HG03354 (cell line): ENCODE results near the gene RPTOR.

Experiments
- ATAC-seq: cut with Tn5 transposase; IDR thresholded peaks from one replicate; pipeline ENCODE4 v1.9.1; 2021; ENCODE audit warnings: mild to moderate bottlenecking; ENCODE audit not compliant: unreplicated experiment, poor library complexity, severe bottlenecking

The RPTOR gene

GRCh38 chr17:80936218-80936617, 391.6 kb downstream of the RPTOR start:
- ATAC-seq: no peak

DNA sequence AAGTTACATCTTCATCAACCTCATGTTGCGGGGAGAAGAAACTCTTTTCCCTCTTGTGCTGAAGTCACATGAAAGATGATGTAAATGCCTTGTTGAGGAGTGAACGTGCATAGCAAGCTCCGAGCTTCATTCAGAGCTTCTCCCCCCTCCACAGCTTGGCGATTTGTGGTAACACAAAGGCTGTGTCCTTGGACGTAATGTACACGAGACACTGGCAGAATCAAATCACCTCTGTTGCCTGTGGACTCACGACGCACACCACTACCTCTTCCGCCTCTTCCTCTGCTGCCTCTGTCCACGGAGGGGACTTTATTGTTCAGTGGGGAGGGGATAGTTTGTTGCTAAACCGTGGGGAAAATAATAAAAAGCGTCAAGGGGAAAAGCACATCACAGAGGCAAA, 392.1 kb downstream of the RPTOR start:
- no peak for ATAC-seq

- ATAC-seq: no peak
Observed at GRCh38 chr17:80937462-80938381, 393.1 kb downstream of the RPTOR start.

DNA sequence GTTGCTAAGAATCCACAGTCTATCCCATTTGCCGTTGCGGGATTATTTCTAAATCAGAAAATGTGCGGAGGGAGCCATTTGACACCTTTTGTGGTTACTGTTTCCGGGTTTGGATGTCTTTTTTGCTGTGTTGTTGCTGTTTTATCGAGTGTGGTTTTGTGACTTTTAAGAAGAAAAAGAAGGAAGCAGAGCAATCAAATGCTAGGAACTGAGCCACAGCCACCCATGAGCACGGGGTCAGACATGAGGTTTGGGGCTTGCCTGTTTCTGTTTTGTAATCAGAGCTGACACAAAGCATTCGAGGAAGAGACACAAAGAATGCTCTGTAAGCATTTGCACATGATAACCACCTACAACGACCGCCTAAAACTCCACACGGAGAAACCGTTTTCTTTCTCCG, 393.9 kb downstream of the RPTOR start:
- no peak for ATAC-seq

- ATAC-seq: no peak
Observed at GRCh38 chr17:80939151-80940145, 394.8 kb downstream of the RPTOR start.

- ATAC-seq: no peak
Observed at GRCh38 chr17:80940171-80941123, 395.8 kb downstream of the RPTOR start.

- ATAC-seq: no peak
Observed at GRCh38 chr17:80941171-80941570, 396.5 kb downstream of the RPTOR start.

GRCh38 chr17:80941743-80942422, 397.2 kb downstream of the RPTOR start:
- no peak for ATAC-seq

DNA sequence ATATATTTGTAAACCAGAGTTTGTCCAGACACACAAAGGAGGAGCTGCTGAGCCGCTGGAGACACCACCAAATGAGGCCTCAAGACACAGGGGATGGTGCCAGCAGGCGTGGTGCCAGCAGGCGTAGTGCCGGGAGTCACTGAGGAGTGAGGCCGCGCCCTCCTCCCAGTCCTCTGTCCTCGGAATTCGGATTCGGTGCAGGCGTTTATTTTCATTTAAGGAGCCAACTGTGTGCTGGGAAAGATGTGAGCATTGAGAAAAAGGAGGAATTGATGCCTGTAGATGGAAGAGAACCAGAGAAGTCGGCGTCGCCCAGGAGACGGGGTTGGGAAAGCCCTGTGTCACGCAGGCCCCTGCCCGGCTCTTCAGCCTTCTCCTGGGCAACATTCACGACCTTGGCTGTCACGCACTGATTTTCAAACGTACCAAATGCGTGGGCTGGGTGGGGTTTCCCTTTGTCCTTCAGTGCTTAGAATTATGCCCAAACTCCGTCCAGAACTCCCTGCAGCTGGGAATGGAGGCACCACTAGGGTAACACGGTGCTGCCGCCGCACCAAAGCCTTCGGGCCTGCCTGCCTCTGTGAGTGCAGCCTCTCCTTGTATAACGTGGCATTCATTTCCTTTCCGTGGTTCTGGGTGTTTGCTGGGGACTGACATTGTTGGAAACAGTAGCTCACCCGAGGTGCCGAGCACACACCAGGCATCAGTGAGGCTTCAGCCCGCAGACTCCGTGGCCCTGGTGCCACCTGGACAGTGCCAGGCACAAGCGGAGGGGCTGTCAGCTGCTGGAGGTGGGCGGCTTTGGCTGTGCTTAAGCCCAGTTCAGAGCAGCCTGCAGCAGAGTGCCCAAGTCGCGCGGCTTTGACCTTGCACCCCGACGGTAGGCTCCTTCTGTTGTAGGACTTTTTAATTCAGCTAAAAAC, 398.0 kb downstream of the RPTOR start:
- no peak for ATAC-seq

DNA sequence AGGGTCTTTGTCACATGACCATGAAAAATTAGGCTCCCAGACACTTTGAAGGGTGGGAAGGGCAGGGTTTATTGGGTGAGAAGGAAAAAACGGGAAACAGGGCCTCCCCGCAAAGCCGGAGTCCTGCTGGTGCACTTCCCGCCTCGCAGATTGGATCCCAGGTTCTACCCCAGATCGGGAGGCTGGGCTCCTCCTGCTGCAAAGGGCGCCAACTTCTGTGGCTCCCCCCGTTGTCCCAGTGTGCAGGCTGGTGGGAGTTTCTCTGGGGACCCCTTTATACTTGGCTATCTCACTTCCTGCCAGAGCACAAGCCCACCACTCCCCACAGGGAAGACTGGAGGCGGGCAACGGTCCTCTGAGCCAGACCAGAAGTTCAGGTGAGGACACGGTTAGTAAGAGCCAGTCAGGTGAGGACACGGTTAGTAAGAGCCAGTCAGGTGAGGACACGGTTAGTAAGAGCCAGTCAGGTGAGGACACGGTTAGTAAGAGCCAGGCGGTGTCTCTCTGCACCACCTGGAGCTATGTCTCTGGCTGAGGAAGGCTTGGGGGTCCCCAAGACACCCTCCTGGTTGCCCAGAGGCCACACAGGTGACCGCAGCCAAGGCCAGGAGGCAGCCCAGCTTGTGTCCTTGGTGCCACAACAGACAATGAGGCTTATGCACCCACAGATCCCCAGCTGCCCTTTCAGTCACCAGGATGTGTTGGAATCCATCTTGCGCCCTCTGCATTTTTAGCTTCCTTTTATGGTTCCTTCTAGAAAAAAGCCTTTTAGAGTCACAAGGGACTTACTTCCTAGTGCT, 398.9 kb downstream of the RPTOR start:
- ATAC-seq: no peak

DNA sequence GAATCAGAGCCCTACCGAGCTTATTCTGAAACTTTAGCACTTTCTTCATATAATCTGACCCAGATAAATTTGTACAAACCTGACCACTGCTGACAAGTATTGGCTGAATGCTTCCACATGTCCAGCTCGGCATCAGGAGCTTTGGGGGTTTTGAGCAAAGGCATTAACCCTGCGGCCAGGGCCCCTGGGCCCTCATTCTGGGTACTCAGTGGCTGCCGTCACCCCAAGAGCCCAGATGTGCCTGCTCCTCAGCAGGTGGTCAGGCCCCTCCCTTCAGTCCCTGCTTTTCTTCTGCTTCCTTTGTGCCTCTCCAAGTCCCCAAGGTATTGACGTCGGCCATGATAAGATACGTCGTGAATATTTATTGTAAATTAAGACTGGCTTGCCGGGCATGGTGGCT, 399.7 kb downstream of the RPTOR start:
- no peak for ATAC-seq

- no peak for ATAC-seq
Observed at GRCh38 chr17:80945736-80946135, 401.1 kb downstream of the RPTOR start.

DNA sequence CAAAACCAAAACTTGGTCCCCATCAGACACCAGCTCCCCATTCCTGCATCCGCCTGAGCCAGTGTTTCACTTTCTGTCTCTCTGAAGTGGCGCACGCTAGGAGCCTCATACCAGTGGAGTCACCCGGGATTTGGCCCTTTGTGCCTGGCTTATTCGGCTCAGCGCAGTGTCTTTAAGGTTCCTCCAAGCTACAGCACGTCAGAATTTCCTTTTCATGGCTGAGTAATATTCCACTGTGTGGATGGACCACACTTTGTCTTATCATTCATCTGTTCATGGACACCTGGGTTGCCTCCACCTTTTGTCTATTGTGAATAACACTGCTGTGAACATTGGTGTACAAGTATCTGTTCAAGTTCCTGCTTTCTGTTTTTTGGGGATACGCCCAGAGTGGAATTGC, 401.8 kb downstream of the RPTOR start:
- ATAC-seq: no peak

DNA sequence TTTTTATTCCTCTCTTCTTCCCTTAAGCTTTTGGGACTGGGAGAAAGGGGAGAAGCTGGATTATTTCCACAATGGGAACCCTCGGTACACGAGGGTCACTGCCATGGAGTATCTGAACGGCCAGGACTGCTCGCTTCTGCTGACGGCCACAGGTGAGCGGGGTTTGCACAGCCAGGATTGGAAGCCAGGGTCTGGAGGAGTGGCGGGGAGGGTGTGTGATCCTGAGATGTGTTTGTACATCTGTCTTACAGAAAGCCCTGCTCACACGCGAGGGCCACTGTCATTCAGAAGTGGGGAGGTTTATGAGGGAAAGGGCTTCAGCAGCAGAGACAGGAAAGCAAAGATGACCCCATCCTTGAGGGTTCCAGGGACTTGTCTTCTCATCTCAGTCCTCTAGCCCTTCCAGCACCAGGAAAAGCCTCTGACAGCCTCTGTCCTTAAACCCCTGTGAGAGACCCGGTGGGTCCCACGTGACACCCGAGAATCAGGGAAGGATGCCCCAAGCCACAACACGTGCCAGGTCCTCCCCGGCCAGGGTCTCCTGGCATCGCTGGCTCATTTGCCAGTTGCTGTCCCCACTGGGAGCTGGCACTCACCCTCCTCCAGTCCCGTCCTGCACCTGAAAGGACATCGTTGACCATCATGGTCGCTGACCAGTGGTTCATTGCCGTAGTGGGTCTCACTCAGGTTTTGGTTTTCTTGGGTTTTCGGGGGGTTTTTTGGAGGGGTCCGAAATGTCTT, 402.7 kb downstream of the RPTOR start:
- ATAC-seq: no peak

DNA sequence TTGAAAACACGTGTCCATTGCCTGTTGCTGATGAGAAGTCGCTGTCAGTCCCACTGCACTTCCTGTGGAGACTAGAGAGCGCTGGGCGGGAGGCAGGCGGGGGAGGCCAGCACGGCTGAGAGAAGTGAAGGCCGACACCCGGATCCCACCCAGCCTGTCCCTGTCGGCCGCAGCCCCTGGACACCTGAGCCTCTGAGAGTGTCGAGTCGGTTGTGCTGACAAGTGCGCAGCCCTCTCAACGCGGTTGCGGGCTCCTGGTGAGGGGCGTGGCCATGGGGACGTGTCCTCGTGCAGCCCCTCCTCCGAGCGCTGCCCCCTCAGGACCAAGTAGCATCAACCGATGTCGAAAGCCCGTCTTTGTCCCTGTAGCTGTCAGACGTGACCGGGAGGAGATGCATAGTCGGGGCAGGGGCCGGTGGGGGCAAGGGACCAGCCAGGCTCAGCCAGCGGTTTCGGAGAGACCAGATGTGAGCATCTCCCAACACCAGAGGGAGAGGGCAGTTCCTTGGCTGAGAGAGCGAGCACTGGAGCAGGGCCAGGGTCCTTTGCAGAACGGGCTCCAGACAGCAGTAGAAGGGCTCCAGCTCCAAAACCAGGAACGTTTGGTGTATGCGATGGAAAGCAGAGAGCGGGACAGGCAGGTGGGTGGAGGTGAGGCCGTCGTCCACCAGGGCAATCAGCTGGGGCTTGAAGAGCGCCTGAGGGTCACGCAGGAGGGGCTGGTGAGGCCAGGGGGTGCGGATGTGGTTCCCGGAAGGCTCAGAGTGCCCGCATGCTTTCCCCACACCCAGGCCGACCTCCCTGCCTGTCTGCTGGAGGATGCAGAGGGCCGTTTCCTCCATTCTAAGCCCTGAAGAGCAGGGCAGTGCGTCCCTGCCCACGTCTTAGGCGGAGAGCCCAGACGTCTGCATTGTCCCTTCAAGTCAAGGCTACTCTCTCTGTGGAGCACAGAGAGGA, 403.7 kb downstream of the RPTOR start:
- no peak for ATAC-seq
